Skeletal muscle tissue (tissue), 4 donors: ENCODE data around the gene DDX51. TPM values are rescaled to one million over a fixed set of nuclear protein-coding genes. Genes with fewer than 3 reads are reported as not detected.
"Not testable (repeated sequence)": the region's sequence is repeated elsewhere in the genome, so short reads cannot be mapped to it uniquely, and the experiment has no call there.

Experiments used
- H3K27ac ChIP-seq: one replicate; pipeline ENCODE4 v1.7.0; 2013; ENCODE audit warnings: mild to moderate bottlenecking, low read depth, low read length, inconsistent platforms
- H3K27me3 ChIP-seq, 3 donors: one replicate each; pipeline ENCODE4 v1.7.0; 2013; ENCODE audit warnings: low read length in 3 of 3; ENCODE audit not compliant: control insufficient read depth in 3 of 3, insufficient read depth in 3 of 3
- H3K36me3 ChIP-seq, 3 donors: one replicate each; pipeline ENCODE4 v1.7.0; 2013; ENCODE audit warnings: low read length in 3 of 3; ENCODE audit not compliant: control insufficient read depth in 3 of 3, insufficient read depth in 3 of 3
- H3K4me1 ChIP-seq, 3 donors: one replicate each; pipeline ENCODE4 v1.7.0; 2013; ENCODE audit warnings: low read length in 3 of 3, mild to moderate bottlenecking in 3 of 3; ENCODE audit not compliant: control insufficient read depth in 3 of 3, insufficient read depth in 3 of 3
- H3K4me3 ChIP-seq, 3 donors: one replicate each; pipeline ENCODE4 v1.7.0; 2013; ENCODE audit warnings: low read length in 3 of 3
- H3K9ac ChIP-seq, 3 donors: one replicate each; pipeline ENCODE4 v1.7.0; 2013; ENCODE audit warnings: low read length in 3 of 3, mild to moderate bottlenecking in 3 of 3, moderate library complexity in 2 of 3, low read depth in 1 of 3
- H3K9me3 ChIP-seq, 3 donors: one replicate each; pipeline ENCODE4 v1.7.0; 2013; ENCODE audit warnings: low read length in 3 of 3; ENCODE audit not compliant: control insufficient read depth in 3 of 3
- total RNA-seq: library from RNA; depleted of rRNA; stranded (reverse); fragments of >200 nt; gene quantifications from one replicate; pipeline ENCODE4 v1.2.3, GENCODE V29; 2014
- donor health status: Osteomylitis.

The DDX51 gene
- total RNA-seq, 1 donor from 2014 or later, result 8.4 TPM

DNA sequence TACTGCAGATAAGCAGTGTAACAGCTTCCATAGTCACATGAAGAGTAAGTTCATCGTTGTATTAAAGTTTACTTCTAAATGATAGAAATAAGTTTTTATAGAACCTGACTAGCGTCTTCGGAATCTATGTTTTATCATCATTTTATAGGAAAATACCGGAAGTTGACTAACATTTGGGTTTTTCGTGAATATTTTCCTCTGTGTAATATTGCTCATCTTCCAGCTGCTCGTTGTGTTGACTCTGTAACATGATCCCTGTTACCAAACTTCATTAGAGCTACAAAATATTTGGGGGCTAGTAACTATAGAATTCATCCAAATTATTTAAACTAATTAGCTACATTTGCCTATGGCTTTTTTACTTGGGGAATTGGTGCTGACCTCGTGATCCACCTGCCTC is 37.2 kb downstream of the DDX51 start:
- Histone ChIP-seq H3K4me1 (peaks cover 5 to 8% (median 6%) of the 10 kb centered on the region in 3 donors), H3K9ac (no peak overlapping the region), H3K27ac (no peak overlapping the region), H3K4me3 (no peak overlapping the region), H3K36me3 (peaks cover 11 to 20% (median 15%) of the 10 kb centered on the region in 3 donors), H3K9me3 (no peaks in the 10 kb centered on the region), H3K27me3 (no peaks in the 10 kb centered on the region)

DNA sequence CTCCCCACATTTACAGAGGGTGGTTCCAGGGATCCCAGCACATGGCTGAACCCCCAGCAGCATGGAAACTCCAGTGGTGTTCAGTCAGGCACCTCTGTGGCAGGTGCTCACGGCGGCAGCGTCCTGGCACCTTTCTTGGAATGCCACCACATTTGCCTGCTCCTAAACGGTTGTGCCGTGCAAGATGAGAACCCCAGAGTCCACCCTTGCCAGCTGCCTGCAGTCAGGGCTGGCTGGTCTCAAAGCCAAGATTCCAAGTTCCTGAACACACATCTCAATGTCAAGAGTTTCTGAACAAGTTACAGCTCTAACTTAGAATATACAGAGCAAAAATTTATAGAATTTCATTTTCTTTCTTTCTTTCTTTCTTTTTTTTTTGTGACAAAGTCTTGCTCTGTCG is 38.7 kb downstream of the DDX51 start:
- peaks cover 7 to 10% (median 9%) of the 10 kb centered on the region in 3 donors for H3K36me3 ChIP-seq
- no peaks in the 10 kb centered on the region for H3K9me3 ChIP-seq
- peaks cover 5 to 8% (median 6%) of the 10 kb centered on the region in 3 donors for H3K4me1 ChIP-seq
- H3K9ac ChIP-seq, result peak overlapping the region in 1 of 3 donors; percentile 54
- no peak overlapping the region for H3K4me3 ChIP-seq
- no peak overlapping the region for H3K27ac ChIP-seq
- no peaks in the 10 kb centered on the region for H3K27me3 ChIP-seq

DNA sequence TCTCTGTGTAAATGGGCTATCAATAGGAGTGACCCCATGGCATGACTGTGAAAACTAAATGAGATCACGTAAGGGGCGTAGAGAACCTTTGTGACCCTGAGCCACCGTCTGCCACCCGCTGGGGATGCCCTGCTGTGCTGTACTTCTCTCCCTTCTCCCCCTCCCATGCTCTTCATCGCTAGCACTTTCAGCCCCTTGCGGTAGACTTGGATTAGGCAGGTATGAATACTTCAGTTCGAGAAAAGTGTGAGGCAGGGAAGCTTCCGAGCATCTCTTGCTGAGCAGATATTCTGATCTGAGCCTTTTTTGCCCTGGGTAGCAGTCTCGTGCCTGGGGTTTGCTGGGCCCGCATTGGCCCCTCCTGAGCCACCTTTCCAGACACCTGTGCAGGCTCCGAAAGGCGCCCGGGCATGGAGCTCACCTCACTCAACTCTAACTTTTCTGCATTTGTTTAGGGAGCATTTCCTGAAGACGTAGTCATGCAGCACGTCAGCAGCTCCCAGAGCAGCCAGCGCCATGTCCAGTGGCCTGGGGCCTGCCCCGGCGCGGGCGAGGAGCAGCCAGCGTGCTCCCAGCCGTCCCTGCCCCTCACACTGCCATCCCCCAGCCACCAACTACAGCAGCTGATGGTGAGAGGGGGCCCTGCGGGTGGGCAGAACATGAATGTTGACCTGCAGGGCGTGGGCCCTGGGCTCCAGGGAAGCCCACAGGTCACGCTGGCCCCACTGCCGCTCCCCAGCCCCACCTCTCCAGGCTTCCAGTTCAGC is 40.4 kb downstream of the DDX51 start:
- Histone ChIP-seq H3K9me3 (no peaks in the 10 kb centered on the region), H3K27me3 (no peaks in the 10 kb centered on the region), H3K4me3 (no peak overlapping the region), H3K27ac (no peak overlapping the region), H3K9ac (no peak overlapping the region), H3K4me1 (peaks cover 5 to 8% (median 6%) of the 10 kb centered on the region in 3 donors), H3K36me3 (peaks cover 2 to 11% (median 10%) of the 10 kb centered on the region in 3 donors)

DNA sequence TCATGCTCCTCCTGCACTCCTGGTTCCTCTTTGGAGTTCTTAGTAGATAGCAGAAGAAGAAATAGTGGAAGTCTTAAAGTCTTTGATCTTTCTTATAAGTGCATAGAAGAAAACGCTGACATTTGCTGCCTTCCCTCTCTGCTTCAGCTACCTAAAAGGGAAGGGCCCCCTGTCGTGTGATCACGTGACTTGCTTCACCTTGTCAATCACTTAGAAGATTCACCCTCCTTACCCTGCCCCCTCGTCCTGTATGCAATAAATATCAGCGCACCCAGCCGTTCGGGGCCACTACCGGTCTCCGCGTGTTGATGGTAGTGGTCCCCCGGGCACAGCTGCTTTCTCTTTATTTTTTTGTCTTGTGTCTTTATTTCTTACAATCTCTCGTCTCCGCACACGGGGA is 41.0 kb downstream of the DDX51 start:
- H3K27ac ChIP-seq, H3K4me1 ChIP-seq, H3K4me3 ChIP-seq, H3K9me3 ChIP-seq, H3K27me3 ChIP-seq, H3K9ac ChIP-seq: not testable (repeated sequence)
- peaks cover 0 to 11% (median 5%) of the 10 kb centered on the region in 3 donors for H3K36me3 ChIP-seq

DNA sequence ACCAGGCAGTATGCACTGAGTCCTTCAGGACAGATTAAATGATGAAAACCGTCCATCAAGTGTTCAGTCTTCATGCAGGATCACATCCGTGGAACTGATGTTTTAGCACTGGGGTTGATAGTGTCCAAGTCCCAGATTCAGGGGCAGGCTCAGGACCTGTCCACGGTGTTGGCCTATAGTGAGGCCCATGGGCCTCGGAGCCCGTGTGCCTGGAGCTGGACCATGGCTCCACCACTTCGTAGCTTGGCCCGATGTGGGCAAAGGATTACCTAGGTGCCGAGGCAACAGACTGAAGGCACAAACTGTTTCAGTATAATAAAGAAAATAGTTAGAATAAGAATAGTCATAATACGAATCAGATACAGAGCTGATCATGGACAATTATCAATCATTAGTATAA is 41.8 kb downstream of the DDX51 start:
- peaks cover 0 to 11% (median 5%) of the 10 kb centered on the region in 3 donors for H3K36me3 ChIP-seq
- H3K27me3 ChIP-seq, result no peaks in the 10 kb centered on the region
- H3K9me3 ChIP-seq, result no peaks in the 10 kb centered on the region
- H3K9ac ChIP-seq, result no peak overlapping the region
- peaks cover 5 to 8% (median 6%) of the 10 kb centered on the region in 3 donors for H3K4me1 ChIP-seq
- H3K4me3 ChIP-seq, result no peak overlapping the region
- H3K27ac ChIP-seq, result no peak overlapping the region

DNA sequence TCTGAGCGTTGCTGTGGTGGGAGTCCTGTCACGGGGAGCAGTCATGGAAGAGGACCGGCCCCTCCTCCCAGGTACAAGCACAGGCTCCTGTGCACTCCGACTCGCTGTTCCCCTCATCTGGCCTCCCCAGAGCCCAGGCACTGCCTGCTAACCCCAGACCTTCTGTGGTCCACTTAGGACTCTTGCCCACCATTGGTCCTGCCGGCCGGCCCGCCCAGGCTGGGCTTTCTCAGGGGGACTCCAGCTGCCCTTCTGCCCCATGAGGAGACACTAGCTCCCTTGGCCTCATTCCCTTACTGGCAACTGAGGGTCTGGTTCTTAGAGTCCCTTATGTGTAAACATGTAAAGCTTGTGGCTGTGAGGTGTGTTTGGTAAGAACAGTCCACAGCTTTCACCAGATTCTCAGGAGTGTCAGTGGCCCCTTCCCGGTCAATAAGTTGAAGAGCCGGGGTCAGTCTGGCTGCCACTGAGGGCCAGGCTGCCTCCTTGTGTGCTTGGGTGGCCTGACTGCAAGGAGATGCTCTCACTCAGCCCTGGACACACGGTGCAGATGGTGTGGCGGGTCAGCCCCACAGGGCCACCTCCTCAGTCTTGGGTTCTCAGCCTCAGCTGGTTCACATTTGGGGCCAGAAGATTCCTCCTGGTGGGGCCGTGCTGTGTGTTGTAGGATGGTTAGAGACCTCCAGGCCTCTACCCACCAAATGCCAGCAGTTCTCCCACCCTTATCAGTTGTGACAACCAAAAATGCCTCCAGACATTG is 43.6 kb downstream of the DDX51 start:
- Histone ChIP-seq H3K27me3 (no peaks in the 10 kb centered on the region), H3K4me1 (peaks cover 4 to 5% (median 4%) of the 10 kb centered on the region in 3 donors), H3K9ac (no peak overlapping the region), H3K4me3 (no peak overlapping the region), H3K36me3 (peaks cover 2 to 11% (median 5%) of the 10 kb centered on the region in 3 donors), H3K27ac (no peak overlapping the region), H3K9me3 (no peaks in the 10 kb centered on the region)

DNA sequence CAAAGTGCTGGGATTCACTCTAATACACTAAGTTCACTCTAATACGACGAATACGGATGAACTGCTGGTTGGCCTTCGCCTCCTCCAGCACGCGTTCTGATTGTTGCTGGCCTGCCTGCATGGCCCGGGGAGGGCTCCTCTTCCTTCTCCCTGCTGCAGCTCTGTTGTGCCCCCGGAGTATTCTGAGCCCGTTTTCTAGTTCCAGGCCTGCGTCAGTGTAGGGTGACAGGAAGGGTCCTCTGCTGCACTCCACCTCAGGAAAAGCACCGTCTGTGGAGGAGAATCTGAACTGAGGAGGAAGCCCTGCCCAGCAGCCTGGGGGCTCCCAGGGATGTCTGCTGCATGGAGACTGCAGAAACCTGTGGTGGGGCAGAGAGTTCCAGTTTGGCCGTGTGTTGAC is 44.4 kb downstream of the DDX51 start:
- no peaks in the 10 kb centered on the region for H3K4me1 ChIP-seq
- no peak overlapping the region for H3K4me3 ChIP-seq
- H3K9ac ChIP-seq, result no peak overlapping the region
- no peak overlapping the region for H3K27ac ChIP-seq
- no peaks in the 10 kb centered on the region for H3K27me3 ChIP-seq
- peaks cover 2 to 9% (median 5%) of the 10 kb centered on the region in 3 donors for H3K36me3 ChIP-seq
- no peaks in the 10 kb centered on the region for H3K9me3 ChIP-seq

DNA sequence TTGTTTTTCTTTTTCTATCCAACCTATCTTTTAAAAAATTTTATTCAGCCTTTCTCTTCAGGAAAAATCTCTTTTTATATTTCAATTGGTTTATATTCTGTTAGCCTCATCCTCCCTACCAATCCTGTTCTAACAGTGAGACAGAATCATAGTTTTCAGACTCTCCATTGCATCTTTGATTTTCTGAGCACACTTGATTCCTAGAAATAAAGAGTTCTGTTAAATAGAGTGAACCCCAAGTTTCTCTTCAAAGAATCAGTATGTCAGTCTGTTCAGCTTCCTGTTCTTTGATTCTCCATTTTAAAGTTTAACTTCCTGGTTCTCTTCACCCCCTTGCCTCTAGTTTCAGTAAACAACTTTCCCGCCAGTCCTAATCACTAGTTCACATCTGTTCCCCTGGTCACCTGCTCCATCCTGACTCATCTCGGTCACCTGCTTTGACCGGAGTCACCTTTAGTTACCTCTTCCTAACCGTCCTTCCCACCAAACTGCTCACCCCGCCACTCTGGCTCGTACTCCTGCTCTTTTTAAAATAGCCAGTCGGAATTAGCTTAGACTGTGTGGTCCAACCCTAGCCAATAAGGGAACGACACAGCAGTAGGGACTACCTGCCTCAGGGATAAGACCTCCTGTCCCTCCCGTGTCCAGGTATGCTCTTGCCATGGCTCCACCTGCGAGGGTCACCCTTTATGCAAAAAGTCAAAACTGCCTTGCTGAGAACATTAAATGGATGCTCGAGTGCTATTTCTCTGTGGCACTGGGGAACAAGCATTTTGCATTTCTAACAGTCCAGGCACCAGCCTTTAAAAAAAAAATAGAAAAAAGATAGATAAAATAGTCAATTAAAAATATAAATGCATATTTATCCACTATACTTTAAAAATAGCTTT is 48.4 kb downstream of the DDX51 start:
- Histone ChIP-seq H3K9ac (no peak overlapping the region), H3K27me3 (no peaks in the 10 kb centered on the region), H3K9me3 (no peaks in the 10 kb centered on the region), H3K27ac (no peak overlapping the region), H3K4me1 (no peaks in the 10 kb centered on the region), H3K36me3 (peaks cover 2 to 8% (median 5%) of the 10 kb centered on the region in 3 donors), H3K4me3 (no peak overlapping the region)

DNA sequence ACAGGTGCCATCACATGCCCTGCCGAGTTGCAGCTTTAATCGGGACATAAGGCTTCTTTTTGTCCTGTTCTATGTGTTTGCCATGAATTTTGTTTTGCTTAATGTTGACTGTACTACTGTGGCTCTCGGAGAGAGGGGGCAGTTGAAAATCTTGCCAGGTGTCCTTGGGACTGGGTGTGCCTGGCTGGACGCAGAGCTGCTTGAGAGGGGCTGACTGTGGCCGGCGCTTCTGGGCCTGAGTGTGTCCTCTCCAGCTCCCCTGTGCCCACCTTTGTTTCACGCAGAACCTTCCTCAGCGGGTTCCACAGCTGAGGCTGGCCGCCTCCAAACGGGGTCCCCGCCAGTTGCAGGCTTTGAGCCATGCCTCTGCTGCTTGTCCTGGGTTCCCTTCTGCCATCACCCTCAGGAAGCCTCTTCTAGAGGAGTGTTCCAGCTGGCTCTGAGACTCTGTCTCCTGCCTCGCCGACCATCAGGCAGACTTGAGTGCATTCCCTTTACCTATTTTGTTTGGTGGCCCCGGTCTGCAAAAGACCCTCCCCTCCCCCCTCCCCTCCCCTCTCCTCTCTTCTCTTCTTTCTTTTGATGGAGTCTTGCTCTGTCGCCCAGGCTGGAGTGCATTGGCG is 49.7 kb downstream of the DDX51 start:
- no peaks in the 10 kb centered on the region for H3K9me3 ChIP-seq
- no peaks in the 10 kb centered on the region for H3K27me3 ChIP-seq
- no peak overlapping the region for H3K4me3 ChIP-seq
- no peak overlapping the region for H3K9ac ChIP-seq
- no peak overlapping the region for H3K27ac ChIP-seq
- no peaks in the 10 kb centered on the region for H3K4me1 ChIP-seq
- H3K36me3 ChIP-seq, result peaks cover 0 to 2% (median 2%) of the 10 kb centered on the region in 3 donors
